H9 (cell line): ENCODE results near the gene P2RX7. TPM values are rescaled to one million over a fixed set of nuclear protein-coding genes. Genes with fewer than 3 reads are reported as not detected.
A peak's percentile ranks its signal among the peaks of the same experiment; 100 is the strongest.

Source experiments
- DNase-seq: peaks from one replicate; pipeline ENCODE4 v3.0.0-alpha.2; 2017
- H2AFZ ChIP-seq: one replicate; pipeline ENCODE4 v1.6.1; 2013; ENCODE audit warnings: mild to moderate bottlenecking, low read length, control low read depth, moderate library complexity
- H2AK5ac ChIP-seq: 2 replicates; pipeline ENCODE4 v1.6.1; 2013; ENCODE audit warnings: low read length, control low read depth, mixed read lengths; ENCODE audit not compliant: insufficient read length
- H2BK120ac ChIP-seq: one replicate; pipeline ENCODE4 v1.6.1; 2013; ENCODE audit warnings: low read depth, mild to moderate bottlenecking, low read length, control low read depth, inconsistent platforms; ENCODE audit not compliant: poor library complexity, severe bottlenecking
- H2BK12ac ChIP-seq: 2 replicates; pipeline ENCODE4 v1.6.1; 2013; ENCODE audit warnings: low read length, control low read depth, mixed read lengths, low read depth; ENCODE audit not compliant: insufficient read length
- H2BK15ac ChIP-seq: 2 replicates; pipeline ENCODE4 v1.6.1; 2013; ENCODE audit warnings: low read depth, low read length, control low read depth
- H2BK20ac ChIP-seq: one replicate; pipeline ENCODE4 v1.6.1; 2013; ENCODE audit warnings: low read depth, mild to moderate bottlenecking, low read length, control low read depth, inconsistent platforms; ENCODE audit not compliant: poor library complexity, severe bottlenecking
- H2BK5ac ChIP-seq: 2 replicates; pipeline ENCODE4 v1.6.1; 2013; ENCODE audit warnings: low read length, control low read depth, mixed read lengths; ENCODE audit not compliant: insufficient read length
- H3K14ac ChIP-seq: 2 replicates; pipeline ENCODE4 v1.6.1; 2013; ENCODE audit warnings: low read length, control low read depth; ENCODE audit not compliant: insufficient read depth
- H3K18ac ChIP-seq: 2 replicates; pipeline ENCODE4 v1.6.1; 2013; ENCODE audit warnings: low read depth, mild to moderate bottlenecking, mixed read lengths, low read length, control low read depth; ENCODE audit not compliant: insufficient read length
- H3K23ac ChIP-seq: 2 replicates; pipeline ENCODE4 v1.6.1; 2013; ENCODE audit warnings: low read length, control low read depth, mixed read lengths, low read depth; ENCODE audit not compliant: insufficient read length
- H3K23me2 ChIP-seq: 2 replicates; pipeline ENCODE4 v1.6.1; 2013; ENCODE audit warnings: low read depth, mild to moderate bottlenecking, mixed read lengths, low read length, control low read depth; ENCODE audit not compliant: insufficient read length, poor library complexity, severe bottlenecking
- H3K27ac ChIP-seq: 2 replicates; pipeline ENCODE4 v1.5.1; 2013; ENCODE audit warnings: low read length, control low read depth, mixed read lengths, low read depth; ENCODE audit not compliant: insufficient read length
- H3K27me3 ChIP-seq: 2 replicates; pipeline ENCODE4 v1.6.1; 2013; ENCODE audit warnings: low read length, control low read depth, inconsistent platforms; ENCODE audit not compliant: insufficient read depth
- H3K4ac ChIP-seq: 2 replicates; pipeline ENCODE4 v1.6.1; 2013; ENCODE audit warnings: low read depth, mild to moderate bottlenecking, control low read depth, inconsistent platforms, low read length, moderate library complexity
- H3K4me1 ChIP-seq: 2 replicates; pipeline ENCODE4 v1.6.1; 2013; ENCODE audit warnings: low read length, control low read depth, inconsistent platforms; ENCODE audit not compliant: insufficient read depth
- H3K4me2 ChIP-seq: 2 replicates; pipeline ENCODE4 v1.6.1; 2013; ENCODE audit warnings: low read length, control low read depth, mixed read lengths; ENCODE audit not compliant: insufficient read length, insufficient read depth
- H3K56ac ChIP-seq: 2 replicates; pipeline ENCODE4 v1.6.1; 2013; ENCODE audit warnings: low read depth, mild to moderate bottlenecking, mixed read lengths, low read length, control low read depth; ENCODE audit not compliant: insufficient read length
- H3K79me1 ChIP-seq: 2 replicates; pipeline ENCODE4 v1.6.1; 2013; ENCODE audit warnings: low read depth, mild to moderate bottlenecking, moderate library complexity, low read length, control low read depth, inconsistent platforms; ENCODE audit not compliant: insufficient read depth, poor library complexity, severe bottlenecking
- H3K79me2 ChIP-seq: 2 replicates; pipeline ENCODE4 v1.6.1; 2013; ENCODE audit warnings: low read length, control low read depth, inconsistent platforms; ENCODE audit not compliant: insufficient read depth
- H3K9ac ChIP-seq: 2 replicates; pipeline ENCODE4 v1.6.1; 2013; ENCODE audit warnings: low read length, control low read depth, mixed read lengths; ENCODE audit not compliant: insufficient read length; ENCODE audit errors: extremely low read depth
- H3K9me3 ChIP-seq: one replicate; pipeline ENCODE4 v1.6.1; 2013; ENCODE audit warnings: low read depth, low read length, inconsistent platforms; ENCODE audit not compliant: control insufficient read depth
- H3T11ph ChIP-seq: one replicate; pipeline ENCODE4 v1.6.1; 2013; ENCODE audit warnings: mild to moderate bottlenecking, low read length, control low read depth, inconsistent platforms
- H4K20me1 ChIP-seq: one replicate; pipeline ENCODE4 v1.6.1; 2013; ENCODE audit not compliant: control insufficient read depth, insufficient read length, insufficient read depth
- H4K5ac ChIP-seq: 2 replicates; pipeline ENCODE4 v1.6.1; 2013; ENCODE audit warnings: low read depth, mild to moderate bottlenecking, mixed read lengths, low read length, control low read depth; ENCODE audit not compliant: insufficient read length
- H4K8ac ChIP-seq: replicated peaks from 2 replicates; pipeline ENCODE4 v1.6.1; 2013; ENCODE audit warnings: low read length, control low read depth, mixed read lengths, low read depth; ENCODE audit not compliant: insufficient read length
- H4K91ac ChIP-seq: 2 replicates; pipeline ENCODE4 v1.6.1; 2013; ENCODE audit warnings: low read depth, mild to moderate bottlenecking, moderate library complexity, mixed read lengths, low read length, control low read depth; ENCODE audit not compliant: insufficient read length
- H3K27ac Mint-ChIP-seq, 3 experiments: 2 replicates in 2 of 3; 3 replicates in 1 of 3; pipeline ENCODE4 v1.8.0; 2020 to 2021; ENCODE audit warnings: mixed read lengths in 3 of 3, mild to moderate bottlenecking in 1 of 3, moderate library complexity in 1 of 3
- H3K27me3 Mint-ChIP-seq: 2 replicates; pipeline ENCODE4 v1.8.0; 2021; ENCODE audit warnings: low read depth, mild to moderate bottlenecking, moderate library complexity, mixed read lengths
- H3K36me3 Mint-ChIP-seq, 3 experiments: 2 replicates in 2 of 3; 3 replicates in 1 of 3; pipeline ENCODE4 v1.8.0; 2020 to 2021; ENCODE audit warnings: low read depth in 3 of 3, mixed read lengths in 3 of 3; ENCODE audit not compliant: insufficient read depth in 1 of 3
- H3K4me1 Mint-ChIP-seq, 2 experiments: 2 replicates each; pipeline ENCODE4 v1.8.0; 2020; ENCODE audit warnings: mixed read lengths in 2 of 2
- H3K4me3 Mint-ChIP-seq, 2 experiments: 2 replicates in 1 of 2; 3 replicates in 1 of 2; pipeline ENCODE4 v1.8.0; 2020 to 2021; ENCODE audit warnings: mild to moderate bottlenecking in 2 of 2, mixed read lengths in 2 of 2, moderate library complexity in 1 of 2
- H3K9me3 Mint-ChIP-seq, 2 experiments: 2 replicates in 1 of 2; 3 replicates in 1 of 2; pipeline ENCODE4 v1.8.0; 2020; ENCODE audit warnings: mild to moderate bottlenecking in 2 of 2, mixed read lengths in 2 of 2, moderate library complexity in 1 of 2
- CTCF ChIP-seq: fragments of 200-600 bp; sonication (generic); conservative IDR thresholded peaks from 3 replicates; pipeline ENCODE4 v1.8.0; 2021; ENCODE audit warnings: antibody characterized with exemption, mild to moderate bottlenecking
- WGBS: extraction: QIAGEN DNeasy Blood & Tissue Kit; methylation state at CpG from one replicate; pipeline ENCODE4 v1.1.7; 2013; ENCODE audit warnings: missing lambda C conversion rate, low lambda C conversion rate, mixed read lengths; ENCODE audit not compliant: insufficient read length; ENCODE audit errors: extremely low coverage; 5-methylcytosine and 5-hydroxymethylcytosine counted together
- total RNA-seq: library from RNA; stranded (reverse); gene quantifications from 2 replicates; pipeline ENCODE4 v1.2.1, GENCODE V29; 2021

The P2RX7 gene
- total RNA-seq, 1 experiment from 2014 or later: 0.09 TPM

GRCh38 chr12:121096199-121096798 lies 36.4 kb upstream of the P2RX7 start:
- no peak for TF ChIP-seq CTCF
- Histone ChIP-seq H4K20me1 (no peaks in the 10 kb centered on the region), H2BK5ac (no peak overlapping the region), H2AK5ac (no peak overlapping the region), H3K27me3 (no peaks in the 10 kb centered on the region; the same call in 1 of the 2 replicates), H3K9me3 (no peaks in the 10 kb centered on the region), H4K91ac (no peak overlapping the region), H3K4me1 (0 out of 2 replicates have a peak, but pooled peaks cover 2% of the 10 kb centered on the region), H3K18ac (no peak overlapping the region), H3K9ac (no peak overlapping the region), H2AFZ (no peak overlapping the region), H3T11ph (no peak overlapping the region), H3K79me1 (no peaks in the 10 kb centered on the region), H3K79me2 (no peaks in the 10 kb centered on the region), H3K23me2 (peaks cover 7% of the 10 kb centered on the region), H3K14ac (no peak overlapping the region), H2BK15ac (no peak overlapping the region), H3K4ac (no peak overlapping the region), H2BK12ac (no peak overlapping the region), H3K4me2 (peak overlapping the region; percentile 81), H2BK20ac (no peak overlapping the region), H3K23ac (no peak overlapping the region), H4K5ac (no peak overlapping the region), H2BK120ac (no peak overlapping the region), H3K27ac (no peak overlapping the region), H4K8ac (no peak overlapping the region), H3K56ac (no peak overlapping the region)
- H3K4me3 Mint-ChIP-seq: no peak overlapping the region
- peaks cover 19% of the 10 kb centered on the region for H3K27me3 Mint-ChIP-seq
- H3K9me3 Mint-ChIP-seq: peaks cover 6 to 9% of the 10 kb centered on the region in 2 experiments; a peak in 4 of 5 replicates
- DNase-seq: no peak
- peaks cover 14 to 16% of the 10 kb centered on the region in 2 experiments for H3K4me1 Mint-ChIP-seq
- H3K27ac Mint-ChIP-seq: no peak overlapping the region; a peak in 1 of 7 replicates
- H3K36me3 Mint-ChIP-seq: no peaks in the 10 kb centered on the region
- WGBS: no CpG with 5 or more reads among the region's 11 CpGs
